ENCODE results near the gene PNPLA7.

DNA sequence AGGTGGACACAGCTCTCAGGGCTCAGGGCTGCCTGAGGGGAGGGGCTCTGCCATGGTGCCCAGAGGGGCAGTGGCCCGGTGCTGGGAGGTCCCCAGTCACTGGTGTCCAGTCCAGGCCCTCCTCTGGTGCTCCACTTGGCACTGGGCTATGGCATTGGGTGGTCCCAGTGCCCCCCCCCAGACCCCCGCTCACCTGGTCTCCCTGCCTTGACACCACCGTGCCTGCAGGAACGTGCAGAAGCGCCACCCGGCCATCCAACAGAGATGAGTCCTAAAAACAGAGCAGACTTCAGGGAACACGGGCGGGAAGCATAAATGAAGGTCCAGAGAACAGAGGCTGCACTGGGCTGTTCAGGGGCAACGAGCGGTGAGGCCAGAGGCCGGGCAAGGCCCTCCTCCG lies 48.7 kb downstream of the PNPLA7 start:
- TF ChIP-seq POLR2A (IDR thresholded peaks at IDR 0.05): no peak
- TF ChIP-seq, protein P1, sequence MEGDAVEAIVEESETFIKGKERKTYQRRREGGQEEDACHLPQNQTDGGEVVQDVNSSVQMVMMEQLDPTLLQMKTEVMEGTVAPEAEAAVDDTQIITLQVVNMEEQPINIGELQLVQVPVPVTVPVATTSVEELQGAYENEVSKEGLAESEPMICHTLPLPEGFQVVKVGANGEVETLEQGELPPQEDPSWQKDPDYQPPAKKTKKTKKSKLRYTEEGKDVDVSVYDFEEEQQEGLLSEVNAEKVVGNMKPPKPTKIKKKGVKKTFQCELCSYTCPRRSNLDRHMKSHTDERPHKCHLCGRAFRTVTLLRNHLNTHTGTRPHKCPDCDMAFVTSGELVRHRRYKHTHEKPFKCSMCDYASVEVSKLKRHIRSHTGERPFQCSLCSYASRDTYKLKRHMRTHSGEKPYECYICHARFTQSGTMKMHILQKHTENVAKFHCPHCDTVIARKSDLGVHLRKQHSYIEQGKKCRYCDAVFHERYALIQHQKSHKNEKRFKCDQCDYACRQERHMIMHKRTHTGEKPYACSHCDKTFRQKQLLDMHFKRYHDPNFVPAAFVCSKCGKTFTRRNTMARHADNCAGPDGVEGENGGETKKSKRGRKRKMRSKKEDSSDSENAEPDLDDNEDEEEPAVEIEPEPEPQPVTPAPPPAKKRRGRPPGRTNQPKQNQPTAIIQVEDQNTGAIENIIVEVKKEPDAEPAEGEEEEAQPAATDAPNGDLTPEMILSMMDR (IDR thresholded peaks at IDR 0.05): no peak

Measured in lower leg skin (tissue), 3 donors.